ENCODE results near the gene CLEC1A. TPM values are rescaled to one million over a fixed set of nuclear protein-coding genes. Genes with fewer than 3 reads are reported as not detected.

The CLEC1A gene
- 15.0 TPM for total RNA-seq
- long read RNA-seq, partial matches to known transcripts: 1 of 4 reads
- long read RNA-seq, other reads (novel, unspliced or antisense): 1 of 4 reads

GRCh38 chr12:10098791-10099190 is at the start of gene CLEC1A:
TSS of gene CLEC1A (minus strand) at chr12:10098985. CDS start at chr12:10098922, 63 bp downstream.
- H3K4me1 ChIP-seq: peaks cover 16% of the 10 kb centered on the region
- no peak for DNase-seq
- intact Hi-C loops (cut with DNase I): no loop called here
- no peaks in the 10 kb centered on the region for H3K9me3 ChIP-seq
- H3K27ac ChIP-seq: peak within 1 kb of the TSS; percentile 63
- no peaks in the 10 kb centered on the region for H3K36me3 ChIP-seq
- peak; percentile 50 for ATAC-seq
- peak within 1 kb of the TSS; percentile 44 for H3K4me3 ChIP-seq
- TF ChIP-seq CTCF (IDR thresholded peaks at IDR 0.05): no peak
- no peaks in the 10 kb centered on the region for H3K27me3 ChIP-seq

DNA sequence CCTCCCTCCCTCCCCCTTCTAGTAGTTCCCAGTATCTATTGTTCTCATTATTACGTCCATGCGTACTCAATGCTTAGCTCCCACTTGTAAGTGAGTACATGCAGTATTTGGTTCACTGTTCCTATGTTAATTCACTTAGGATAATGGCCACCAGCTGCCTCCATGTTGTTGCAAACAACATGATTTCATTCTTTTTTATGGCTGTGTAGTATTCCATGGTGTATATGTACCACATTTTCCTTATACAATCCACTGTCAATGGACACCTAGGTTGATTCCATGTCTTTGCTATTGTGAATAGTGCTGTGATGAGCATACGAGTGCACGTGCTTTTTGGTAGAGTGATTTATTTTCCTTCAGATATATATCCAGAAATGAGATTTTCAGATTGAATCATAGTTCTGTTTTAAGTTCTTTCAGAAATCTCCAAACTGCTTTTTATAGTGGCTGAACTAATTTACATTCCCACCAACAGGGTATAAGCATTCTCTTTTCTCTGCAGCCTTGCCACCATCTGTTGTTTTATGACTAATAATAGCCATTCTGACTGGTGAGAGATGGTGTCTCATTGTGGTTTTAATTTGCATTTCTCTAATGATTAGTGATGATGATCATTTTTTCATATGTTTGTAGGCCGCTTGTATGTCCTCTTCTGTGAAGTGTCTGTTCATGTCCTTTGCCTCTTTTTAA is 49.1 kb upstream of the CLEC1A start:
- no peak for DNase-seq
- intact Hi-C loops (cut with DNase I): no loop called here
- Histone ChIP-seq H3K4me3 (no peak overlapping the region), H3K4me1 (peaks cover under 1% of the 10 kb centered on the region), H3K9me3 (no peaks in the 10 kb centered on the region), H3K36me3 (no peaks in the 10 kb centered on the region), H3K27me3 (no peaks in the 10 kb centered on the region), H3K27ac (no peak overlapping the region)
- TF ChIP-seq CTCF (IDR thresholded peaks at IDR 0.05): no peak
- ATAC-seq: no peak

GRCh38 chr12:10142976-10143589 is 44.3 kb upstream of the CLEC1A start:
- H3K4me1 ChIP-seq: no peaks in the 10 kb centered on the region
- no peaks in the 10 kb centered on the region for H3K9me3 ChIP-seq
- H3K36me3 ChIP-seq: no peaks in the 10 kb centered on the region
- DNase-seq: no peak
- H3K27me3 ChIP-seq: no peaks in the 10 kb centered on the region
- H3K27ac ChIP-seq: no peak overlapping the region
- no peak for ATAC-seq
- no peak for TF ChIP-seq CTCF (IDR thresholded peaks at IDR 0.05)
- H3K4me3 ChIP-seq: no peak overlapping the region
- intact Hi-C loops (cut with DNase I): no loop called here

DNA sequence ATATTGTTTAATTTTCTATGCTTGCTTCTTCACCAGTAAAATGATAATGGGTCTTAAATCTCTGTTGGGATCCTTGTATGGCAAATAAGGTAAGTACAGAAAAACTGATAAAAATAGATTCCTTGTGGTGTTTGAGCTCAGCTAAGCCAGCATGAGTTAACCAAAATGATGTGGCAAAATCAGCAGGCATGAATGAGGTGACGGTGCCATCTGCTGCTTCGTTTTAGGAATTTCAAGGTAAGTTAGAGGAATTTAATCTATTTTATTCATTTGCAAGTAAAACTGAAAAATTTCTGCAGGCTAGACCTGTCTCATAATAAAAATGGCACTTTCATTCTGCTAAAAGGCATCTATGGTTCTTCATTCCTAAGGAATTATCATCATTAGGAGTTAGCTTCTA is 41.2 kb upstream of the CLEC1A start:
- intact Hi-C loops (cut with DNase I): no loop called here
- H3K36me3 ChIP-seq: no peaks in the 10 kb centered on the region
- no peaks in the 10 kb centered on the region for H3K9me3 ChIP-seq
- no peak overlapping the region for H3K27ac ChIP-seq
- peak; percentile 60 for TF ChIP-seq CTCF (IDR thresholded peaks at IDR 0.05)
- no peaks in the 10 kb centered on the region for H3K4me1 ChIP-seq
- H3K27me3 ChIP-seq: no peaks in the 10 kb centered on the region
- no peak overlapping the region for H3K4me3 ChIP-seq
- DNase-seq: no peak
- peak; percentile 73 for ATAC-seq

DNA sequence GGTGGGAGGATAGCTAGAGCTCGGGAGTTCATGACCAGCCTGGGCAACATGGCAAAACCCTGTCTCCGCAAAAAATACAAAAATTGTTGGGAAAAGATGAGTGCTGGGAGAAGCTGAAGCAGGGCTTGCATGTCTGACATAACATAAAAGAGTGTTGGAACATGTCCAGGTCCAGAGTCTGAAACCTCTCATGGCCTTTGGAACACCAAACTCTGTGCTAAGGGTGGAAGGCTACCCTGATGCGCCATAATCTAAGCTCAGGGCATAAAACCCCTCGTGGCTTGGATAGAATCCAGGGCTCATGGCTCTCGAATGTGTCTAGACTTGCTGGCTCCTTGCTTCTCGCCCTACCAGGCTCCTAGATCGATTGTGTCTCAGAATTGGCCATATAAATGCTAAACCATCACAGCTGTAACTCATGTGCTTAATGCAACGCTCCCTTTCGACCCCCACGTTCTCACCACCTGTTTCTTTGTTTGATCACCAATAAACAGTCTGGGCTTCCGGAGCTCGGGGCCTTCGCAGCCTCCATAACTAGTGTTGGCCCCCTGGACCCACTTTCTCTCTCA is 37.9 kb upstream of the CLEC1A start:
- Histone ChIP-seq H3K27me3 (no peaks in the 10 kb centered on the region), H3K4me3 (no peak overlapping the region), H3K36me3 (no peaks in the 10 kb centered on the region), H3K4me1 (no peaks in the 10 kb centered on the region), H3K27ac (no peak overlapping the region), H3K9me3 (no peaks in the 10 kb centered on the region)
- DNase-seq (no peak), ATAC-seq (no peak)
- intact Hi-C loops (cut with DNase I): no loop called here
- no peak for TF ChIP-seq CTCF (IDR thresholded peaks at IDR 0.05)

Data from upper lobe of right lung (tissue), 1 donor.